Measurements from ENCODE around the gene TMPRSS6.

GRCh38 chr22:37105154-37105553 is 4.4 kb downstream of the TMPRSS6 start:
- no peak for TF ChIP-seq POLR2AphosphoS5 (IDR thresholded peaks at IDR 0.05; ENCODE audit: low read depth, low read length)
- TF ChIP-seq, protein P1, sequence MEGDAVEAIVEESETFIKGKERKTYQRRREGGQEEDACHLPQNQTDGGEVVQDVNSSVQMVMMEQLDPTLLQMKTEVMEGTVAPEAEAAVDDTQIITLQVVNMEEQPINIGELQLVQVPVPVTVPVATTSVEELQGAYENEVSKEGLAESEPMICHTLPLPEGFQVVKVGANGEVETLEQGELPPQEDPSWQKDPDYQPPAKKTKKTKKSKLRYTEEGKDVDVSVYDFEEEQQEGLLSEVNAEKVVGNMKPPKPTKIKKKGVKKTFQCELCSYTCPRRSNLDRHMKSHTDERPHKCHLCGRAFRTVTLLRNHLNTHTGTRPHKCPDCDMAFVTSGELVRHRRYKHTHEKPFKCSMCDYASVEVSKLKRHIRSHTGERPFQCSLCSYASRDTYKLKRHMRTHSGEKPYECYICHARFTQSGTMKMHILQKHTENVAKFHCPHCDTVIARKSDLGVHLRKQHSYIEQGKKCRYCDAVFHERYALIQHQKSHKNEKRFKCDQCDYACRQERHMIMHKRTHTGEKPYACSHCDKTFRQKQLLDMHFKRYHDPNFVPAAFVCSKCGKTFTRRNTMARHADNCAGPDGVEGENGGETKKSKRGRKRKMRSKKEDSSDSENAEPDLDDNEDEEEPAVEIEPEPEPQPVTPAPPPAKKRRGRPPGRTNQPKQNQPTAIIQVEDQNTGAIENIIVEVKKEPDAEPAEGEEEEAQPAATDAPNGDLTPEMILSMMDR (IDR thresholded peaks at IDR 0.05 in 2 of 3, conservative IDR thresholded peaks at IDR 0.05 in 1 of 3; ENCODE audit: borderline replicate concordance in 1 of 3, insufficient read depth in 1 of 3, low read depth in 2 of 3, low read length in 2 of 3) = no peak
- TF ChIP-seq REST (IDR thresholded peaks at IDR 0.05; ENCODE audit: low read depth) = no peak
- no peak for TF ChIP-seq POLR2A (IDR thresholded peaks at IDR 0.05; ENCODE audit: borderline replicate concordance, extremely low read depth, insufficient read depth, insufficient read length)
- TF ChIP-seq, protein P2, sequence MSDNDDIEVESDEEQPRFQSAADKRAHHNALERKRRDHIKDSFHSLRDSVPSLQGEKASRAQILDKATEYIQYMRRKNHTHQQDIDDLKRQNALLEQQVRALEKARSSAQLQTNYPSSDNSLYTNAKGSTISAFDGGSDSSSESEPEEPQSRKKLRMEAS (IDR thresholded peaks at IDR 0.05) = no peak
- TF ChIP-seq CEBPB (IDR thresholded peaks at IDR 0.05; ENCODE audit: low read depth) = no peak
- TF ChIP-seq EGR1 (IDR thresholded peaks at IDR 0.05; ENCODE audit: low read depth) = no peak
- no peak for TF ChIP-seq CBX3 (IDR thresholded peaks at IDR 0.05; ENCODE audit: low read depth)
- no peak for TF ChIP-seq EZH2 (IDR thresholded peaks at IDR 0.05)
- TF ChIP-seq SP1 (IDR thresholded peaks at IDR 0.05; ENCODE audit: low read depth) = no peak
- TF ChIP-seq ZFX (IDR thresholded peaks at IDR 0.05) = no peak
- TF ChIP-seq SIN3A (IDR thresholded peaks at IDR 0.05; ENCODE audit: low read depth) = no peak

All from HCT116 (cell line).